PC-3 (cell line): ENCODE data around the gene PREX1. TPM values are rescaled to one million over a fixed set of nuclear protein-coding genes. Genes with fewer than 3 reads are reported as not detected.

ENCODE experiments used
- ATAC-seq: fragments of 200-7000 bp; cut with Tn5 transposase; 2 replicates; pipeline ENCODE4 v1.9.1; 2020; ENCODE audit warnings: mild to moderate bottlenecking, moderate library complexity
- BruUV-seq: library from RNA; stranded (reverse); fragments of 400-500 nt; replicated peaks from 2 replicates; lab custom pipeline; 2021; lab: Mats Ljungman, UMichigan
- CTCF ChIA-PET: fragments of 300-600 bp; sonication (Branson Sonifier 250); formaldehyde crosslinking; loops from one replicate; lab custom pipeline; 2022; ENCODE audit warnings: antibody characterized with exemption; lab: Charles Lee
- POLR2A ChIA-PET: fragments of 300-600 bp; sonication (Branson Sonifier 250); formaldehyde crosslinking; loops from one replicate; lab custom pipeline; 2022; ENCODE audit warnings: antibody characterized with exemption; ENCODE audit not compliant: unreplicated experiment; lab: Charles Lee
- DNase-seq: peaks from one replicate; pipeline ENCODE4 v3.0.0-alpha.2; 2015
- H2AFZ ChIP-seq: fragments of 300-600 bp; sonication (generic); 2 replicates; pipeline ENCODE4 v1.6.0; 2016; ENCODE audit warnings: antibody characterized with exemption, low read length
- H3F3A ChIP-seq: fragments of 300-600 bp; sonication (generic); one replicate; pipeline ENCODE4 v1.6.0; 2017; ENCODE audit warnings: antibody characterized with exemption, low read length, control low read depth, mild to moderate bottlenecking; ENCODE audit not compliant: unreplicated experiment
- H3K27ac ChIP-seq: fragments of 300-600 bp; sonication (generic); 2 replicates; pipeline ENCODE4 v1.5.1; 2016; ENCODE audit warnings: mild to moderate bottlenecking, low read length
- H3K27me3 ChIP-seq: fragments of 300-600 bp; sonication (generic); 2 replicates; pipeline ENCODE4 v1.6.1; 2016; ENCODE audit warnings: low read length, mixed read lengths
- H3K36me3 ChIP-seq: fragments of 300-600 bp; sonication (generic); 2 replicates; pipeline ENCODE4 v1.6.1; 2016; ENCODE audit warnings: low read depth, mixed run types, low read length, mixed read lengths
- H3K4me1 ChIP-seq: fragments of 300-600 bp; sonication (generic); 2 replicates; pipeline ENCODE4 v1.5.1; 2016; ENCODE audit warnings: low read length; ENCODE audit not compliant: insufficient read depth
- H3K4me2 ChIP-seq: fragments of 300-600 bp; sonication (generic); 2 replicates; pipeline ENCODE4 v1.6.0; 2016; ENCODE audit warnings: low read length
- H3K4me3 ChIP-seq: fragments of 300-600 bp; sonication (generic); 2 replicates; pipeline ENCODE4 v1.5.1; 2016; ENCODE audit warnings: mild to moderate bottlenecking, low read length, mixed read lengths
- H3K79me2 ChIP-seq: fragments of 300-600 bp; sonication (generic); 2 replicates; pipeline ENCODE4 v1.6.1; 2017; ENCODE audit warnings: low read length, mixed read lengths
- H3K9ac ChIP-seq: fragments of 300-600 bp; sonication (generic); 2 replicates; pipeline ENCODE4 v1.6.0; 2016; ENCODE audit warnings: mild to moderate bottlenecking, low read length
- H3K9me2 ChIP-seq: fragments of 300-600 bp; sonication (generic); replicated peaks from 2 replicates; pipeline ENCODE4 v1.6.1; 2016; ENCODE audit warnings: mixed run types, low read length, mixed read lengths
- H3K9me3 ChIP-seq: fragments of 300-600 bp; sonication (generic); 2 replicates; pipeline ENCODE4 v1.6.1; 2016; ENCODE audit warnings: low read length, mixed read lengths
- H4K20me1 ChIP-seq: fragments of 300-600 bp; sonication (generic); 2 replicates; pipeline ENCODE4 v1.6.1; 2016; ENCODE audit warnings: low read length, mixed read lengths
- CTCF ChIP-seq: fragments of 300-600 bp; sonication (generic); conservative IDR thresholded peaks from 2 replicates; pipeline ENCODE4 v1.5.1; 2017; ENCODE audit warnings: antibody characterized with exemption, low read depth, mild to moderate bottlenecking, low read length
- EZH2 ChIP-seq: fragments of 300-600 bp; sonication (generic); IDR thresholded peaks from one replicate; pipeline ENCODE4 v1.6.1; 2017; ENCODE audit warnings: antibody characterized with exemption, mild to moderate bottlenecking, low read length; ENCODE audit not compliant: unreplicated experiment
- EZH2phosphoT487 ChIP-seq: fragments of 300-600 bp; sonication (generic); IDR thresholded peaks from 2 replicates; pipeline ENCODE4 v1.6.1; 2018; ENCODE audit warnings: mild to moderate bottlenecking, antibody characterized with exemption, low read length, borderline replicate concordance
- intact Hi-C: fragments of 100-400 bp; cut with micrococcal nuclease; formaldehyde crosslinking; loops from 2 replicates; pipeline ENCODE4 v1.9.0; 2023
- total RNA-seq: library from RNA; depleted of rRNA; stranded (reverse); fragments of >200 nt; gene quantifications from 2 replicates; pipeline ENCODE4 v1.2.3, GENCODE V29; 2014

The PREX1 gene
- total RNA-seq, 1 experiment from 2014 or later, result 22.1 TPM

GRCh38 chr20:48642105-48642880 lies 185.5 kb downstream of the PREX1 start:
- H3K27ac ChIP-seq, result no peak overlapping the region
- intact Hi-C loops, result no loop called here
- H3K36me3 ChIP-seq, result no peaks in the 10 kb centered on the region
- H3K9ac ChIP-seq, result no peak overlapping the region
- H3K4me3 ChIP-seq, result no peak overlapping the region
- ChIA-PET CTCF (no interaction called here), POLR2A (no interaction called here)
- no peak overlapping the region for H3K4me2 ChIP-seq
- no TSS peak for BruUV-seq
- no peak overlapping the region for H2AFZ ChIP-seq
- ATAC-seq (no peak), DNase-seq (no peak)
- no peaks in the 10 kb centered on the region for H3K27me3 ChIP-seq
- peaks cover 10% of the 10 kb centered on the region; the same call in 1 of the 2 replicates for H3K4me1 ChIP-seq
- no peaks in the 10 kb centered on the region for H3K79me2 ChIP-seq
- no peaks in the 10 kb centered on the region for H4K20me1 ChIP-seq
- TF ChIP-seq EZH2, result no peak
- no peak for TF ChIP-seq EZH2phosphoT487
- TF ChIP-seq CTCF, result no peak
- H3K9me2 ChIP-seq, result no peaks in the 10 kb centered on the region
- no peaks in the 10 kb centered on the region for H3K9me3 ChIP-seq
- H3F3A ChIP-seq, result no peaks in the 10 kb centered on the region

GRCh38 chr20:48640871-48641270 lies 186.9 kb downstream of the PREX1 start:
- Histone ChIP-seq H3K4me1 (peaks cover 10% of the 10 kb centered on the region; the same call in 1 of the 2 replicates), H3K9ac (no peak overlapping the region), H2AFZ (no peak overlapping the region), H3K27ac (no peak overlapping the region), H3K79me2 (no peaks in the 10 kb centered on the region), H3K9me3 (no peaks in the 10 kb centered on the region), H3K4me2 (no peak overlapping the region), H3K27me3 (no peaks in the 10 kb centered on the region), H3K9me2 (no peaks in the 10 kb centered on the region), H4K20me1 (no peaks in the 10 kb centered on the region), H3F3A (no peaks in the 10 kb centered on the region), H3K36me3 (no peaks in the 10 kb centered on the region), H3K4me3 (no peak overlapping the region)
- TF ChIP-seq EZH2phosphoT487 (no peak), CTCF (no peak), EZH2 (no peak)
- no peak for ATAC-seq
- BruUV-seq, result no TSS peak
- intact Hi-C loops, result no loop called here
- ChIA-PET CTCF (no interaction called here), POLR2A (no interaction called here)
- no peak for DNase-seq

- H3K36me3 ChIP-seq, result no peaks in the 10 kb centered on the region
- intact Hi-C loops, result no loop called here
- H3F3A ChIP-seq, result no peaks in the 10 kb centered on the region
- no TSS peak for BruUV-seq
- H3K27me3 ChIP-seq, result no peaks in the 10 kb centered on the region
- H3K4me3 ChIP-seq, result no peak overlapping the region
- no peaks in the 10 kb centered on the region for H3K9me2 ChIP-seq
- H3K27ac ChIP-seq, result no peak overlapping the region
- no peaks in the 10 kb centered on the region for H4K20me1 ChIP-seq
- H3K79me2 ChIP-seq, result no peaks in the 10 kb centered on the region
- H3K9me3 ChIP-seq, result no peaks in the 10 kb centered on the region
- H3K9ac ChIP-seq, result no peak overlapping the region
- POLR2A ChIA-PET, result no interaction called here
- H3K4me1 ChIP-seq, result peaks cover 10% of the 10 kb centered on the region; the same call in 1 of the 2 replicates
- no peak overlapping the region for H2AFZ ChIP-seq
- ATAC-seq (no peak), DNase-seq (no peak)
- TF ChIP-seq EZH2phosphoT487 (no peak), CTCF (no peak), EZH2 (no peak)
- CTCF ChIA-PET, result no interaction called here
- H3K4me2 ChIP-seq, result no peak overlapping the region
Measured at GRCh38 chr20:48639899-48640298, 187.9 kb downstream of the PREX1 start.
